Heart left ventricle (tissue), 13 donors: Measurements from ENCODE around the gene ANKRD18A.

Experiments
- CTCF ChIP-seq, 12 donors: fragments of 200-600 bp; sonication (generic) in 4 of 12; IDR thresholded peaks; one replicate each; pipeline versions ENCODE4 v1.5.0 to v1.8.0; 2018 to 2022; ENCODE audit warnings: antibody characterized with exemption in 12 of 12, mild to moderate bottlenecking in 5 of 12
- POLR2A ChIP-seq, 2 donors: fragments of 450-650 bp; IDR thresholded peaks; one replicate each; pipeline ENCODE4 v1.6.1; 2017; ENCODE audit warnings: antibody characterized with exemption in 2 of 2, mild to moderate bottlenecking in 2 of 2, moderate library complexity in 2 of 2
- donor health status: ischemic (EF 13 %, LVEDD 7.1; RV severe dilation, severe dysfunction).
- donor health status: DM: no; HTN: yes; CAD: no.
- donor health status: DM: no; HTN: no; CAD: no.
- donor health status: ischemic (EF 25% LVEDD 6.9; RV normal size, moderate dysfunction).
- donor health status: ischemic (EF 25% LVEDD 5.7; RV mildly dilated, moderate dysfunction).
- donor health status: ischemic (EF 35%, LVEDD 5.7; RV mildly dilated, moderate dysfunction).
- donor health status: nonischemic (EF 11% LVEDD 7.7; RV severe dilation, severe dysfunction).
- donor health status: DM: yes; HTN: yes; CAD: no.
- donor health status: PGD.
- donor health status: ischemic (EF 29% LVEDD 5.4; RV normal size, mild dysfunction).
- donor health status: nonischemic (EF 23%, LVEDD 6.1; RV moderate dilation, normal function).

GRCh38 chr9:38523121-38523520 lies 97.3 kb downstream of the ANKRD18A start:
- no peak for TF ChIP-seq CTCF (IDR thresholded peaks at IDR 0.05)
- no peak for TF ChIP-seq POLR2A (IDR thresholded peaks at IDR 0.05)
